PC-3 (cell line): ENCODE data around the gene ETFA.

ENCODE experiments used
- EZH2 ChIP-seq: fragments of 300-600 bp; sonication (generic); IDR thresholded peaks from one replicate; pipeline ENCODE4 v1.6.1; 2017; ENCODE audit warnings: antibody characterized with exemption, mild to moderate bottlenecking, low read length; ENCODE audit not compliant: unreplicated experiment
- EZH2phosphoT487 ChIP-seq: fragments of 300-600 bp; sonication (generic); IDR thresholded peaks from 2 replicates; pipeline ENCODE4 v1.6.1; 2018; ENCODE audit warnings: mild to moderate bottlenecking, antibody characterized with exemption, low read length, borderline replicate concordance
- TF ChIP-seq, protein P1 (sequence below): fragments of 300-600 bp; sonication (generic); conservative IDR thresholded peaks from 2 replicates; pipeline ENCODE4 v1.5.1; 2017; ENCODE audit warnings: antibody characterized with exemption, low read depth, mild to moderate bottlenecking, low read length

- TF ChIP-seq, protein P1, sequence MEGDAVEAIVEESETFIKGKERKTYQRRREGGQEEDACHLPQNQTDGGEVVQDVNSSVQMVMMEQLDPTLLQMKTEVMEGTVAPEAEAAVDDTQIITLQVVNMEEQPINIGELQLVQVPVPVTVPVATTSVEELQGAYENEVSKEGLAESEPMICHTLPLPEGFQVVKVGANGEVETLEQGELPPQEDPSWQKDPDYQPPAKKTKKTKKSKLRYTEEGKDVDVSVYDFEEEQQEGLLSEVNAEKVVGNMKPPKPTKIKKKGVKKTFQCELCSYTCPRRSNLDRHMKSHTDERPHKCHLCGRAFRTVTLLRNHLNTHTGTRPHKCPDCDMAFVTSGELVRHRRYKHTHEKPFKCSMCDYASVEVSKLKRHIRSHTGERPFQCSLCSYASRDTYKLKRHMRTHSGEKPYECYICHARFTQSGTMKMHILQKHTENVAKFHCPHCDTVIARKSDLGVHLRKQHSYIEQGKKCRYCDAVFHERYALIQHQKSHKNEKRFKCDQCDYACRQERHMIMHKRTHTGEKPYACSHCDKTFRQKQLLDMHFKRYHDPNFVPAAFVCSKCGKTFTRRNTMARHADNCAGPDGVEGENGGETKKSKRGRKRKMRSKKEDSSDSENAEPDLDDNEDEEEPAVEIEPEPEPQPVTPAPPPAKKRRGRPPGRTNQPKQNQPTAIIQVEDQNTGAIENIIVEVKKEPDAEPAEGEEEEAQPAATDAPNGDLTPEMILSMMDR, result no peak
- TF ChIP-seq EZH2phosphoT487, result no peak
- TF ChIP-seq EZH2, result no peak
These were observed 76.9 kb downstream of the ETFA start for GRCh38 chr15:76234337-76234889.
